SK-N-SH (cell line): Measurements from ENCODE around the gene DNAJB8. TPM values are rescaled to one million over a fixed set of nuclear protein-coding genes. Genes with fewer than 3 reads are reported as not detected.

Source experiments
- CTCF ChIA-PET: fragments of 300-600, 350-600 bp; formaldehyde crosslinking; extraction: SDS; loops from one replicate; lab custom pipeline; 2021; lab: Yijun Ruan, JAX
- POLR2A ChIA-PET: fragments of 350-600 bp; sonication (Branson Sonifier 250); formaldehyde crosslinking; extraction: SDS; loops from one replicate; lab custom pipeline; 2020; ENCODE audit warnings: antibody characterized with exemption, inconsistent platforms; lab: Yijun Ruan, JAX
- DNase-seq: peaks from one replicate; pipeline ENCODE4 v3.0.0; 2012
- H2AFZ ChIP-seq: fragments of 200-600 bp; sonication (generic); 2 replicates; pipeline ENCODE4 v1.8.1; 2016; ENCODE audit warnings: antibody characterized with exemption, mild to moderate bottlenecking, low read depth
- H3F3A ChIP-seq: fragments of 200-600 bp; sonication (generic); replicated peaks from 2 replicates; pipeline ENCODE3; 2016; ENCODE audit warnings: antibody characterized with exemption, mild to moderate bottlenecking; ENCODE audit not compliant: insufficient read depth
- H3K27ac ChIP-seq, 2 experiments: fragments of 200-500 bp in 1 of 2; fragments of 200-600 bp in 1 of 2; sonication (Bioruptor generic) in 1 of 2; sonication (generic), shearing (Covaris generic) in 1 of 2; 2 replicates each; pipeline versions ENCODE4 v1.5.1 to v1.6.1; 2014 to 2016; ENCODE audit warnings: low read depth in 2 of 2, inconsistent platforms in 1 of 2, low read length in 1 of 2, mild to moderate bottlenecking in 1 of 2, mixed read lengths in 1 of 2
- H3K27me3 ChIP-seq: fragments of 200-600 bp; sonication (generic), shearing (Covaris generic); 2 replicates; pipeline ENCODE4 v1.6.1; 2016; ENCODE audit warnings: mixed run types; ENCODE audit not compliant: insufficient read depth
- H3K36me3 ChIP-seq, 2 experiments: fragments of 200-500 bp in 1 of 2; fragments of 200-600 bp in 1 of 2; sonication (Bioruptor generic) in 1 of 2; sonication (generic) in 1 of 2; replicated peaks in 1 of 2; 2 replicates each; pipeline versions ENCODE3 to v1.5.1; 2014 to 2016; ENCODE audit warnings: low read length in 1 of 2, mild to moderate bottlenecking in 1 of 2; ENCODE audit not compliant: insufficient read depth in 2 of 2, control insufficient read depth in 1 of 2
- H3K4me1 ChIP-seq, 2 experiments: fragments of 200-500 bp in 1 of 2; fragments of 200-600 bp in 1 of 2; sonication (Bioruptor generic) in 1 of 2; sonication (generic), shearing (Covaris generic) in 1 of 2; 2 replicates each; pipeline versions ENCODE4 v1.5.1 to v1.6.1; 2014 to 2016; ENCODE audit warnings: low read depth in 1 of 2, low read length in 1 of 2, mixed run types in 1 of 2; ENCODE audit not compliant: insufficient read depth in 2 of 2, control insufficient read depth in 1 of 2
- H3K4me2 ChIP-seq: fragments of 200-600 bp; sonication (generic), shearing (Covaris generic); 2 replicates; pipeline ENCODE4 v1.6.1; 2017; ENCODE audit warnings: mixed run types
- H3K4me3 ChIP-seq, 2 experiments: fragments of 200-500 bp in 1 of 2; fragments of 200-600 bp in 1 of 2; sonication (Bioruptor generic) in 1 of 2; sonication (generic), shearing (Covaris generic) in 1 of 2; 2 replicates each; pipeline versions ENCODE4 v1.5.1 to v1.8.1; 2014 to 2016; ENCODE audit warnings: low read depth in 2 of 2, inconsistent platforms in 1 of 2, low read length in 1 of 2, mild to moderate bottlenecking in 1 of 2, mixed read lengths in 1 of 2, moderate library complexity in 1 of 2
- H3K79me2 ChIP-seq: fragments of 200-600 bp; sonication (generic); 2 replicates; pipeline ENCODE4 v1.8.1; 2017; ENCODE audit warnings: mild to moderate bottlenecking; ENCODE audit not compliant: insufficient read depth
- H3K9ac ChIP-seq: fragments of 200-600 bp; sonication (generic); 2 replicates; pipeline ENCODE4 v1.6.1; 2017; ENCODE audit warnings: mixed run types
- H3K9me2 ChIP-seq: fragments of 200-600 bp; sonication (generic); 2 replicates; pipeline ENCODE4 v1.6.1; 2017; ENCODE audit warnings: mixed run types
- H3K9me3 ChIP-seq: fragments of 200-600 bp; sonication (generic); 2 replicates; pipeline ENCODE4 v1.6.1; 2017; ENCODE audit warnings: mixed run types, mild to moderate bottlenecking, moderate library complexity
- H4K20me1 ChIP-seq: fragments of 200-600 bp; sonication (generic); 2 replicates; pipeline ENCODE4 v1.6.1; 2017; ENCODE audit warnings: mild to moderate bottlenecking, mixed run types; ENCODE audit not compliant: insufficient read depth
- CHD2 ChIP-seq: fragments of 150-350 bp; IDR thresholded peaks from 2 replicates; pipeline ENCODE4 v1.6.1; 2018; ENCODE audit warnings: low read length; ENCODE audit not compliant: partially characterized antibody
- EP300 ChIP-seq, 2 experiments: IDR thresholded peaks; 2 replicates each; pipeline versions ENCODE4 v1.4.0 to v1.6.1; 2012; ENCODE audit warnings: borderline replicate concordance in 1 of 2, low read depth in 1 of 2, low read length in 1 of 2
- FOXJ3 ChIP-seq: sonication (generic); formaldehyde crosslinking; IDR thresholded peaks from 2 replicates; pipeline ENCODE4 v1.5.1; 2020; ENCODE audit warnings: mild to moderate bottlenecking, missing genetic modification reagents
- FOXM1 ChIP-seq: IDR thresholded peaks from 2 replicates; pipeline ENCODE4 v1.4.0; 2012; ENCODE audit warnings: low read depth, mild to moderate bottlenecking
- GABPA ChIP-seq: IDR thresholded peaks from 2 replicates; pipeline ENCODE4 v1.4.0; 2012; ENCODE audit warnings: low read depth, mild to moderate bottlenecking
- GATA2 ChIP-seq: sonication (generic); formaldehyde crosslinking; IDR thresholded peaks from 2 replicates; pipeline ENCODE4 v1.5.0; 2020; ENCODE audit warnings: mild to moderate bottlenecking, missing genetic modification reagents
- JUND ChIP-seq: IDR thresholded peaks from 2 replicates; pipeline ENCODE4 v1.4.0; 2012
- MXI1 ChIP-seq: IDR thresholded peaks from 2 replicates; pipeline ENCODE4 v1.6.1; 2012; ENCODE audit warnings: mild to moderate bottlenecking, low read depth, low read length, improper control_type of control experiment
- NFIC ChIP-seq: IDR thresholded peaks from 2 replicates; pipeline ENCODE4 v1.4.0; 2012; ENCODE audit warnings: borderline replicate concordance
- PBX3 ChIP-seq: IDR thresholded peaks from 2 replicates; pipeline ENCODE4; 2012
- POLR2AphosphoS5 ChIP-seq: IDR thresholded peaks from 2 replicates; pipeline ENCODE4 v1.6.1; 2012; ENCODE audit warnings: low read depth, low read length
- REST ChIP-seq: IDR thresholded peaks from 2 replicates; pipeline ENCODE4 v1.6.1; 2012; ENCODE audit warnings: mild to moderate bottlenecking, low read depth, low read length, moderate library complexity
- SIN3A ChIP-seq: IDR thresholded peaks from 2 replicates; pipeline ENCODE4 v1.6.1; 2012; ENCODE audit warnings: low read depth, mild to moderate bottlenecking, low read length, moderate library complexity, borderline replicate concordance
- TEAD4 ChIP-seq: IDR thresholded peaks from 2 replicates; pipeline ENCODE4 v1.4.0; 2012; ENCODE audit warnings: mild to moderate bottlenecking, borderline replicate concordance; ENCODE audit not compliant: insufficient read depth
- USF1 ChIP-seq: IDR thresholded peaks from 2 replicates; pipeline ENCODE4 v1.4.0; 2012; ENCODE audit warnings: low read depth, borderline replicate concordance
- YY1 ChIP-seq: IDR thresholded peaks from 2 replicates; pipeline ENCODE4 v1.4.0; 2012; ENCODE audit warnings: low read depth, mild to moderate bottlenecking
- ZBTB33 ChIP-seq: IDR thresholded peaks from 2 replicates; pipeline ENCODE4 v1.4.0; 2012; ENCODE audit warnings: low read depth, borderline replicate concordance
- WGBS: methylation state at CpG from one replicate; pipeline ENCODE4 v1.1.6; 2017; ENCODE audit warnings: low lambda C conversion rate; 5-methylcytosine and 5-hydroxymethylcytosine counted together
- polyA plus RNA-seq, 3 experiments: library from polyadenylated mRNA; depleted of rRNA; stranded (reverse); fragments of >200 nt; gene quantifications; 2 replicates each; pipeline ENCODE4 v1.2.3, GENCODE V29; 2012

The DNAJB8 gene
- polyA plus RNA-seq, 1 of the 3 experiments (the other 2 are of a cell fraction) = not detected

GRCh38 chr3:128483657-128484403, 17.1 kb upstream of the DNAJB8 start:
- Histone ChIP-seq H3K9me3 (no peaks in the 10 kb centered on the region), H2AFZ (peak overlapping the region; percentile 50; the same call in 1 of the 2 replicates), H3K4me2 (peak overlapping the region; percentile 63), H3K27me3 (no peaks in the 10 kb centered on the region), H3K9me2 (no peaks in the 10 kb centered on the region), H4K20me1 (no peaks in the 10 kb centered on the region), H3K4me1 (peaks cover 8 to 43% of the 10 kb centered on the region in 2 experiments)
- no peak for TF ChIP-seq FOXM1
- TF ChIP-seq CHD2 = no peak
- no peak for TF ChIP-seq SIN3A
- no peak for TF ChIP-seq PBX3
- TF ChIP-seq GABPA = no peak
- TF ChIP-seq NFIC = no peak
- TF ChIP-seq YY1 = no peak
- no peak for TF ChIP-seq TEAD4
- TF ChIP-seq REST = no peak
- TF ChIP-seq MXI1 = no peak
- no peak for TF ChIP-seq GATA2 (CRISPR knock-in tag)
- no peak for TF ChIP-seq EP300 (IDR thresholded peaks at IDR 0.05; ENCODE audit: borderline replicate concordance in 1 of 2, low read depth in 1 of 2, low read length in 1 of 2)
- no peak for TF ChIP-seq POLR2AphosphoS5
- no peak for TF ChIP-seq ZBTB33
- TF ChIP-seq USF1 = no peak
- no peak for TF ChIP-seq JUND
- no peak for TF ChIP-seq FOXJ3 (CRISPR knock-in tag)
- TF ChIP-seq, all 33 proteins: peak for 0
- WGBS = 66% methylated on average over 14 of the region's 26 CpGs
- H3K27ac ChIP-seq = peak overlapping the region; percentile 51 to 97
- peak overlapping the region; percentile 21; the same call in 1 of the 2 replicates for H3K9ac ChIP-seq
- ChIA-PET CTCF (interaction anchor here (0.8 to 13.1 kb wide), 17 partner anchors 8 to 316 kb away, joined by 3 to 177 read pairs (median 8); no protein-coding TSS in a partner anchor), POLR2A (interaction anchor here (0.6 to 7.8 kb wide), 20 partner anchors 9 to 787 kb away, joined by 3 to 100 read pairs (median 4); partner anchors contain the start of gene GATA2)
- no peak for DNase-seq
- H3K36me3 ChIP-seq = peaks cover 0 to 23% of the 10 kb centered on the region in 2 experiments
- peaks cover 7% of the 10 kb centered on the region for H3F3A ChIP-seq
- H3K79me2 ChIP-seq = peaks cover 34% of the 10 kb centered on the region
- H3K4me3 ChIP-seq = peak overlapping the region; percentile 12 to 75
